DND-41 (cell line): ENCODE measurements around the gene CCL13.

Experiments used
- CTCF ChIP-seq: IDR thresholded peaks from 2 replicates; pipeline ENCODE4 v1.5.1; 2012; ENCODE audit warnings: borderline replicate concordance, low read length, moderate library complexity, mild to moderate bottlenecking; ENCODE audit not compliant: poor library complexity, severe bottlenecking; ENCODE audit errors: extremely low read depth
- EZH2 ChIP-seq: IDR thresholded peaks from 3 replicates; pipeline ENCODE4 v1.6.1; 2012; ENCODE audit warnings: borderline replicate concordance, low read depth, mild to moderate bottlenecking, moderate library complexity, low read length, inconsistent platforms; ENCODE audit not compliant: severe bottlenecking

- TF ChIP-seq EZH2 (no peak), CTCF (no peak)
These were observed 42.7 kb downstream of the CCL13 start for GRCh38 chr17:34398990-34399389.
